ENCODE data around the gene CLEC3B.
"Not testable (repeated sequence)": the region's sequence is repeated elsewhere in the genome, so short reads cannot be mapped to it uniquely, and the experiment has no call there.

Gene CLEC3B

DNA sequence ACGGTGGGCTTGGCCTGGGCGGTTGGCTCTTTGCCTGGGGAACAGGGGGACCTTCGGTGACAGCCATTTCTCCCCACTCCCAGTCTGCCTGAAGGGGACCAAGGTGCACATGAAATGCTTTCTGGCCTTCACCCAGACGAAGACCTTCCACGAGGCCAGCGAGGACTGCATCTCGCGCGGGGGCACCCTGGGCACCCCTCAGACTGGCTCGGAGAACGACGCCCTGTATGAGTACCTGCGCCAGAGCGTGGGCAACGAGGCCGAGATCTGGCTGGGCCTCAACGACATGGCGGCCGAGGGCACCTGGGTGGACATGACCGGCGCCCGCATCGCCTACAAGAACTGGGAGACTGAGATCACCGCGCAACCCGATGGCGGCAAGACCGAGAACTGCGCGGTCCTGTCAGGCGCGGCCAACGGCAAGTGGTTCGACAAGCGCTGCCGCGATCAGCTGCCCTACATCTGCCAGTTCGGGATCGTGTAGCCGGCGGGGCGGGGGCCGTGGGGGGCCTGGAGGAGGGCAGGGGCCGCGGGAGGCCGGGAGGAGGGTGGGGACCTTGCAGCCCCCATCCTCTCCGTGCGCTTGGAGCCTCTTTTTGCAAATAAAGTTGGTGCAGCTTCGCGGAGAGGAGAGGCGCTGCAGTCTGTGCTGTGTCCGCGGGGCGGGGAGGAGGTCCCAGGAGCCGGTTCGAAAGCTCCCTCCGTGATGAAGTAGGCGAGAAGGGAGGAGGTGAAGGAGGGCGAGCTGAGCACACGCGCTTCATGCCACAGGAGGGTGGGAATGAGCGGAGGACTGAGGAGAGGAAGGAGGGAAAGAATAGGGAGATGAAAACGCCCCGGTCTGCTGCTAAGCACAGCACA is 9.6 kb downstream of the CLEC3B start:
- no peak for DNase-seq (ENCODE audit: low read depth, low spot score)

DNA sequence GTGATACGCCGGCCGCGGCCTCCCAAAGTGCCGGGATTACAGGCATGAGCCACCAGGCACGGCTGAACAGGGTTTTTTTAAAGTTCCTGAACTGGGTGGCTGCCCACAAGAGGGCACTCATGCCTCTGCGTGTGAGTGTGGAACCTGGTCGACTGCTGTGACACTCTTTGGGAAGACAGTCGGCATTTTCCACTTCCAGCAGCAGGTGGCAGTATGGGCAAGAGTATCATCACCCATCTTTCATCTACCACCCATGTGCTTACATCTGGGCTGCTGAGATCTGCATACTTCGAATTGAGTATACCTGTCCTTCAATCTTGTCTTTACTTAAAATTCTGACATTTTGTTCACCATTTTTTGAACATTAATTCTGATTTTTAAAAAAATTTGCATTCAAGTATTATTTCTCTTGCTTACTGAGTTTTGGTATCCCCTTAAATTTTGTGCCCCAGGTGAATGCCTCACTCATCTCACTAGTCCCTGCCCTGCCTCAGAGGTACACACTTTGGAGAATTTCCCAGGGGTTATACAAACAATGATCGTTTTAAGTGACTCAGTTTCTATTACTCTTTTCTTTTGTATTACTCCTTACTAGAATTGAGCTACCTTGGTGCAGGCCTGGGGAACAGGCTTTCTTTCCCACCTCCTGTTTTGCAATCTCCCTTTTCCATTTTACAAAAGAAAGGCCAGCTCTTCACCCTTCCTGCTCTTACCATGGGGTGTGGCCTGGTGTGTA is 11.8 kb downstream of the CLEC3B start:
- DNase-seq (ENCODE audit: low read depth, low spot score) = peak; percentile 85

DNA sequence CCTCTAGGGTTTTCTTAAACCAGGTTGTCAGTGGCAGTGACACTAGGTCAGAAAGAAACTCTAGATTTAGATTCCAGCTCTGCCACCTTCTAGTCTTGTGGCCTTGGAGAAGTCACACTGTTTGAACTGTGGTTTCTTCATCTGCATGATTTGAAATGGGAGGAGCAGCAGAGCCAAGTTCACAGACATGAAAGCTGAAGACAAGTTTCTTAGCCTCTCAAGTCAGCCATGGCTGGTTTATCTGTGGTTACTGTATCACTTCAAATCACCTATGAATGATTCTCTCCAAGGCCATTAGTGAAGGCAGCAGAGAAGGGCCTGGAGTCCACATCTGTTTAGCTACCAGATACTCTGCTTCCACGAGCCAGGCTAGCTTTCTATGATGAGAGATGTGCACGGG is 15.6 kb downstream of the CLEC3B start:
- DNase-seq (ENCODE audit: low read depth, low spot score) = no peak

DNA sequence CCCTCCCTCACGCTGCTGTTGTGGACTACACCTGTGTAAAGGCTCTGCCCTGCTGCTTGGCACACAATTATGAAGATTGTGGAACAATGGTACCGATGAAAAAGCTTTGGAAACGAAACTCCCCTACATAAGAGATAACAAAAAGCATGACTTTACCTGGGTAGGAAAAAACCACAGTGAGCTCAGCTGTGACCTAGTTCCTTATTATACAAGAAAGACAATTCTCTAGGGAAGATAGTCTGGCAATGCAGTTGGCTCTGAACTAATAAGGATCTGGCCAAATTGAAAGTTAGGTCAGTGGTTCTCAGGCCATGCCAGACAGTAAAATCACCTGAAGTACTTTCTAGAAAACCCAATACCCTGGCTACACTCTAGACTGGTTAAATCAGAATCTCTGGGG is 16.1 kb downstream of the CLEC3B start:
- no peak for DNase-seq (ENCODE audit: low read depth, low spot score)

DNA sequence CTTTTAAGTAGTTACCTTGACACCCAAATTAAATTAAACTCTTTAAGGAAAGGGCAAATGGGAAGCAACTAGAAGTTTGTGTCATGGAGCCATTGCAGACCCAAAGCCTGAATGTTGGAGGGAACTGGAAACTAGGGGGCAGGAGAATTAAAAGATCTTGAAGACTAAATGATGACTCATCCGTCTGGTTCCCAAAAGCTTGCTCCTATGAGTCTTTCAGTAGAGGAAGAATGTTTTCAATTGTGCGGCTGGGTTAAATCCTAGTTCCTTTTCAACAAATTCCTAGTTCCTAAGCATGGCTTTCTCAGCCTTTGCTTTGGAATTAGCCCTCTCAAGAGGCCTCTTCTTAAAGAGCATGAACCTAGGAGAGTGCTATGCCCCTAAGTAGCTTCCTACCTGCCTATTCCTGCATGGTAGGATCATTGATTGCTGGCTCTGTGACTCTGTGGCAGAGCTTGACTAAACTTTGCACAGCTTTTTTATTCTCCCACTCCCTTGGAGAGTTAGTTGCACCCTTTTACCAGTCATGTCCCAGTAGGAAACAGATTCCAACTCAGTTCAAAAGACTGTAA is 17.7 kb downstream of the CLEC3B start:
- no peak for DNase-seq (ENCODE audit: low read depth, low spot score)

DNA sequence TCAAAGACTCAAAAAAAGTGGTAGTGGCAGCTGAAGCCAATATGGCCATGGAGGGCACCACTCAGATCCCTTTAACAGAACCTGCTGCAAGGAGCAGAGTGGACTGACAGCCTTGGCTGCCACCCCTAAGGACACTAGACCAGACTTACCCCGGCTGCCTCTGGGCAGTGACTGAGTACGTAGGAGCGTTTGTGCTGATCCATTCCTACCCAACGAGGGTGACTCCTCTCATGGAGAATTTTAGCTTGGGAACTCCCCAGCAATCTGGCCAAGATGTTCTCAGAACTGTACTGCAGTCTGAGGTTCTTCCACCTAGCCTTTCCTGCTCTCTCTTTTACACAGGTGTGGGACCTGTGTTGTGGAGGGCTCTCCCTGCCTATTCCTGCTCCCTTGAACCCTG is 22.1 kb downstream of the CLEC3B start:
- DNase-seq (ENCODE audit: low read depth, low spot score) = no peak

DNA sequence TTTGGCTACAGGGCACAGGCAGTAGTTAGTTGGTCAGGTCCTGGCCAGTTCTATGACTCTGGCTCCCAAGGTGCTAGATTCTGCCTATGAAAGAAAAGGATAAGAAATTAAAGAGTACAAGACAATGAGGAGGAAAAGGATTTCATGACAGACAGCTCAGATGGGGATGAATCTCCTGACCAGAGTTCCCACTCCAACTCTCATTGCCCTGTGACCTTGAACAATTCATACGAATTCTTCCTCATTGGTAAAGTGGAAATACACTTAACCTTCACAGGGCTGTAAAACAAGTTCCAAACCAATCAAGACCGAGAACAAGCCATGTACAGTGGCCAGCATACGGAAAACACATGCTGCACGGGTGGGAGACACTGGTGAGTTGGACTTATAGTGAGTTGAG is 23.7 kb downstream of the CLEC3B start:
- DNase-seq (ENCODE audit: low read depth, low spot score) = no peak

DNA sequence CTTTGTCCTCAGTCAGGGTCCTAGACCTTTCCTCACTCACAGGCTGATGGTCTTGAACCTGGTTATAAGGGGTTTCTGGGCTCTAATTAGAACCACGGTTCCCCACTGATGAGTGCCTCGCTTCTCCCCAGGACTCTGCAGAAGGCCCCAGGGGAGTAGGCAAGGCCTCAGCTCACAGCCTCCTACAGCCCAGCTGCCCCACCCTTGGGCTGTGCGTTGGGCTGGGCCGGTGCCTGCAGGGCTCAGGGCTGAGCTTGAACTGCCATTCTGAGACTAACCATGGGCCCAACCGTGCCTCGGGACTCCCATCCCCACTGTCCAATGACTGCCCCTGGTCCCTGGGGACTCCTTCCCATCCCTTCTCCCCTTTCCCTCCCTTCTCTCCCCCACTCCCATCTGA is 25.6 kb downstream of the CLEC3B start:
- no peak for DNase-seq (ENCODE audit: low read depth, low spot score)

DNA sequence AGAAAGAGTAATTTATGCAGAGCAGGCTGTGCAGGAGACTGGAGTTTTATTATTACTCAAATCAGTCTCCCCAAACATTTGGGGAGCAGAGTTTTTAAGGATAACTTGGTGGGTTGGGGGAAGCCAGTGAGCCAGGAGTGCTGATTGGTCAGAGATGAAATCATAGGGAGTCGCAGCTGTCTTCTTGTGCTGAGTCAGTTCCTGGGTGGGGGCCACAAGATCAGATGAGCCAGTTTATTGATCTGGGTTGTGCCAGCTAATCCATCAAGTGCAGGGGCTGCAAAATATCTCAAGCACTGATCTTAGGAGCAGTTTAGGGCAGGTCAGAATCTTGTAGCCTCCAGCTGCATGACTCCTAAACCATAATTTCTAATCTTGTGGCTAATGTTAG is 27.7 kb downstream of the CLEC3B start:
- not testable (repeated sequence) for DNase-seq (ENCODE audit: low read depth, low spot score)

DNA sequence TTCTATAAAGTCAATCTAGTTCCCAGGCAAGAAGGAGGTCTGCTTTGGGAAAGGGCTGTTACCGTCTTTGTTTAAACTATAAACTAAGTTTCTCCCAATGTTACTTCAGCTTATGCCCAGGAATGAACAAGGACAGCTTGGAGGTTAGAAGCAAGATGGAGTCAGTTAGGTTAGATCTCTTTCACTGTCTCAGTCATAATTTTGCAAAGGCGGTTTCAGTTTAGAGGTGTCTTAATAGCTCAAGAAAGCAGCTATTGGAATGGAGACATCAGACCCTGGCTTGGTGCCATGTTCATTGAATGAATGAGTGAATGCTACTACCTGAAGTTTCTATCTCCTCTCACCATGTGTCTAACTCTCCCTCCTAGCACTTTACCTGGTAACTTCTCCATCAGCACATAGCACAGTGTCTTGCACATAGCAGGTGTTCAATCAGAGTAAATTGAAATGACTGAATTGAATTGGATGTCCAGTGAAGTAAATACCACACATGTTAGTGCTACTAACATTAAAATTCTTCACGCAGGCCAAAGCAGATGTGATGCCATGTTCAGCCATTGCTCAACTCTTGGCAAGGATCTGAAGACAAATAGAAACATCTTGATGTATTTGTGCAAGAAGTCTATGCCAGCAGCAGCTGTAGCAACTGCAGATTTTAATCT is 28.2 kb downstream of the CLEC3B start:
- DNase-seq (ENCODE audit: low read depth, low spot score) = no peak

DNA sequence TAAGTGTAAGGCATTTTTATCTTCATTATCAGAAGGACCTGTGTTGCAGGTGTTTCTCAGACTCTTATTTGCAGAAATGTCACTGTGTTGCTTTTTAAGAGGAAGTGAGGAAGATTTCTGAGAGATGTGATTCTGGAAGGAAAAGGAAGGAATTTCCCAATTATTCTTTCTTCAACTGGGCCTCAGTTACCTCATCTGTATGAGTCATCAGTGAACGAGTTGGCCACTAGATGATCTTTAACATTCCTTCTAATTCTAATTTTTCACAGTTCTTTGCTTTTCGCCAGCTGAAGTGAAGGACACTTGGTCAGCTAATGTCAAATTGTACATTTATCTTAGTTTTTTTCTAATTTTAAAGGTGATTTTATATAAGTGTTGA is 28.9 kb downstream of the CLEC3B start:
- no peak for DNase-seq (ENCODE audit: low read depth, low spot score)

DNA sequence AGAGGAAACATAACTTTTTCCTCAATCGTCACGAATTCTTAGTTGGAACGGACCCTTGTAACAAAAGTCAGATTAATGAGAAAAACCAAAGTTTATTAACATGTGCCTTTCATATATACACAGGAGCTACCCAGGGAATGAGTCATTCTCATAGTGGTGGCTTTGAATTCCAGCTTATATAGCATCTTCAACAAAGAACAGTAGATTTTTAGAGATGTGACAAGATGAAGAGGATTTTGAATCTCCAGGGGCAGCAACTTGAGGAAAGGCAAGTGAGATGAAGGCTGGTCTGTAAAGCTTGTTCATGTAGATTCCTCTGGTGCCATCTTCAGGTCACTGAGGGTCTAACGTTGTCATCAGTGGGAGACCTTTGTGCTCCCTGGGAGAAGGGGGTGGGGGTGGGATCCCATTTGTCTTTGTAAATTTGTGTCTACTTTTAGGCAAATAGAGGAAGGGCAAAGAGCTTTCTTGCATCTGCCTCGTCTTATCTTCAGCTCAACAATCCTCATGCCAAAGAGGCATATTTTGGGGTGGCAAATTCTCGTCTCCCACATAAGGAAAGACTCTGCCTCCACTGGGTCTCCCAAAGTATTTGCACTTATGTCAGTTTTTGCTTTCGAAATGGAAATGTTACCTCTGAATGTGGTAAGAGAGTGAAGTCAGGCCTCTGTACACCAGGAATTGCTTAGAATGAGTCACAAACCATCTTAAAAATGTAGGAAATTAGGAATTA is 29.5 kb downstream of the CLEC3B start:
- DNase-seq (ENCODE audit: low read depth, low spot score) = no peak

DNA sequence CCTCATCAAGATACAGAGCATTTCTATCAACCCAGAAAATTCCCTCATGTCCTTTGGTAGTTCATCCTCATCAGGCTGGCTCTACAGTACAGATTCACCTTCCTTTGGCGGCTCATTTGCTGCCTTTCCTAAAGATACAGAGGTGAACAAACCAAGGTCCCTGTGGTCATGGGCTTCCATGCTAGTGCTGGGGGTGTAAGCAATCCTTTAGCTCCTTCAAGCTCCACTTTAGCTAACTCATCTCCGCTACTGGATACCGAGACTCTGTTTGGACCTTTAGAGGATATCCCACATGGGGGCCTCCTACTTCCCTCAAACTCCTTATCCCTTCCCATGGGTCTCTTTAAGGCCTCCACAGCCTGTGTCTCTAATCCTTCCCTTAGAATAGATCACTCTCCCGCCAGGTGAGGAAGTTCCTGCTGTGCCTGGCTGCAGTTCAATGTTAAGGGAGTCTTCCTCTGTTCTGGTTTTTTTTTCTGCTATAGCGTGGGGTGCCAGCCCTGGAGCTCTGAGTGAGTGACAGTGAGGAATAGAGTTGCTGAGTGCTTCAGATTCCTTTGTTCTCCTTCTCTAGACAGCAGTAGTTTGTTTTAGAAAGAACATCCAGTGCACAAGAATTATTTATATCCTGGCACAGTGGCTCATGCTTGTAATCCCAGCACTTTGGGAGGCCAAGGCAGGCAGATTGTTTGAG is 30.7 kb downstream of the CLEC3B start:
- no peak for DNase-seq (ENCODE audit: low read depth, low spot score)

DNA sequence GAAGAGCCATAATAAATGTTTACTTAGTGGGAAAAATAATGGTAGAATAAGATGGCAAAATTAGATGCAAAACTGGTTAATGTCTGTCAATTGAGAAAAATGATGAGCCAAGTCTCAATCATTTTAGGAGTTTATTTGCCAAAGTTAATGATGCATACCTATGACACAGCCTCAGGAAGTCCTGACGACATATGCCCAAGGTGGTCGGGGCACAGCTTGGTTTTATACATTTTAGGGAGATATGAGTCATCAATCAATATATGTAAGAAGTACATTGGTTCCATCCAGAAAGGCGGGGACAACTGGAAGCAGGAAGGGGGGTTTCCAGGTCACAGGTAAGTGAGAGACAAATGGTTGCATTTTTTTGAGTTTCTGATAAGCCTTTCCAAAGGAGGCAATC is 31.5 kb downstream of the CLEC3B start:
- no peak for DNase-seq (ENCODE audit: low read depth, low spot score)

DNA sequence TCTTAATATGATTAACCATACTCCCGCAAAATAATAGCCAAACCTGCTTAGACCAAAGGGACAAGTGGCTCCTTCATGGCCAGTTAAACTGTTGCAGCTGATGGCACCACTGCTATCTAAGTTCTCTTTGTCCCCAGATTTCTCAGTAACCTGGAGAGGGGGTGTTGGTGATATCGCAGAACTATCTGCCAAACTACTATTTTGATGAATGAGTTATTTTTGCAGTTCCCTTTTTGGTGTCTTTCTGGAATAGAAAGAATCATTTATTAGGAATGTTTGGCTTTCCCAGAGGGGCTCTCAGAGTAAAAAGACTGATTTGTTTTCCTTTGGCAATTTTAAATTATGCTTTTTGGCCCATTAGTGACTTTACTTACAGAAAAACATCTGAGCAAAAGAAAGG is 33.0 kb downstream of the CLEC3B start:
- DNase-seq (ENCODE audit: low read depth, low spot score) = no peak

DNA sequence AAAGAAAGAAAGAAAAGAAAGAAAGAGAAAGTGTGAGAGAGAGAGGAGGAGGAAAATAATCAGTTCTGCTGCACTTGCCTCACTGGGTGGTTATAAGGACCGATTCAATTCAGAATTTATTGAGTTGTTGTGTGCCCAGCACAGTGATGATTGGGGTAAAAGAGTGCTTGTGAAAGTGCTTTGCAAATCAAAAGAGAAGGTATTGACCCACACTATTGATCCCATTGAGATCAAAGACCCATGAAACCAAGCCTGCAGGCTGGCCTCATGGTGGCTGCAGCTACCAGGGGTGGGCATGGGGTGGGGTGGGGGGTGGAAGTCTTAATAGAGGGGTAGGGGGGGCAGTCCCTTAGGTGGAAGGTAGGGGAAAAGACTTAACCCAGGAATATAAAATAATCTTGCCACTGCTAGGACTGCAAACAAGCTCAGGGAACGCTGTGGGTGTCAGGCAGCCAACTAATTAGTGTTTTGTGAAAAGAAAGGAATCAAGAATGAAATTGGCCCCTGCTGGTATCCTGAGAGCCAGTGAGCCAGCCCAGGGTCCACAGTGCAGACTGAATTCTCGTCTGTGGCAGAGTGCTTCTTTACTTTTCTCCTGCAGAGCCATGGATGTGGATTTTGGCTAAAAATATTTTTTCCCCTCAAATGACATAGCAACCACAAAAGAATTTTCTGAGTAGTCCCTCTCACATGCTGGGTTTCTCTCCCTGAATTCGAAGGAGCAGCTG is 34.2 kb downstream of the CLEC3B start:
- no peak for DNase-seq (ENCODE audit: low read depth, low spot score)

DNA sequence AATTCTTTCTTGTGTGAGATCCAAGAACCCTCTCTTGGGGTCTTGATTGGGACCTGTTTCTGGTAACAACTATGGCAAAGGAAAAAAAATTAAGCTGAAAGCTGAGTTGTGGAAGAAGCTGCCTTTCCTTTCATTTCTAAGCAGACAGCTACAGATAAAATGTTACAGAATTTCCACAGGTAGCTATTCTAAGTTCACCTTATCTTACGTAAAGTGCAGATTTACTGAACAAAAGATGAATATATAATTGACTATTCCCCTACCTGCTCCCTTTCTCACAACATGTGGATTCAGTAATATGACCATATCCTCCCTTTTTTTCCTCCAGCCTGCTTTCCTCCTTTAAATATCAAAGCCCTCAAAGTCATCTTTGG is 36.6 kb downstream of the CLEC3B start:
- no peak for DNase-seq (ENCODE audit: low read depth, low spot score)

DNA sequence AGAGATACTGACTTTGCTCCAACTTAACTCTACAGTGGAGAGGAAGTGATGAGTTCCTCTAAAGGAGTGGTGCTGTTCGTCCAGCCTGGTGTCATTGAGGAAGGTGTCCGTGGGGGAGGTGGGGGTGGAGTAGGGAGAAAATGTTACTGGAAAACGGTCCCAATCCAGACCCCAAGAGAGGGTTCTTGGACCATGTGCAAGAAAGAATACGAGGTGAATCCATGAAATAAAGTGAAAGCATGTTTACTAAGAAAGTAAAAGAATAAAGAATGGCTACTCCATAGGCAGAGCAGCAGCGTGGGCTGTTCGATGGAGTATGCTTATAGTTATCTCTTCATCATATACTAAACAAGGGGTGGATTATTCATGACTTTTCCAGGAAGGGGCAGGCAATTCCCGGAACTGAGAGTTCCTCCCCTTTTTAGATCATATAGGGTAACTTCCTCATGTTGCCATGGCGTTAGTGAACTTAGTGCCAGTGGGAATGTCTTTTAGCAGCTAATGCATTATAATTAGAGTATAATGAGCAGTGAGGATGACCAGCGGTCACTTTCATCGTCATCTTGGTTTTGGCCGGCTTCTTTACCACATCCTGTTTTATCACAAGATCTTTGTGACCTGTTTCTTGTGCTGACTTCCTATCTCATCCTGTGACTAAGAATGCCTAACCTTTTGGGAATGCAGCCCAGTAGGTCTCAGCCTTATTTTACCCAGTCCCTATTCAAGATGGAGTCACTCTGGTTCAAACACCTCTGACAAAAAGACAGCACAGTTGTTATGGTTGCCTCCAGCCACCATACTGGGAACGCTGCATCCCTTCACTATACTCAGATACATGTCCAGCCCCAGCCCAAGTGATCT is 38.6 kb downstream of the CLEC3B start:
- DNase-seq (ENCODE audit: low read depth, low spot score) = peak; percentile 49

DNA sequence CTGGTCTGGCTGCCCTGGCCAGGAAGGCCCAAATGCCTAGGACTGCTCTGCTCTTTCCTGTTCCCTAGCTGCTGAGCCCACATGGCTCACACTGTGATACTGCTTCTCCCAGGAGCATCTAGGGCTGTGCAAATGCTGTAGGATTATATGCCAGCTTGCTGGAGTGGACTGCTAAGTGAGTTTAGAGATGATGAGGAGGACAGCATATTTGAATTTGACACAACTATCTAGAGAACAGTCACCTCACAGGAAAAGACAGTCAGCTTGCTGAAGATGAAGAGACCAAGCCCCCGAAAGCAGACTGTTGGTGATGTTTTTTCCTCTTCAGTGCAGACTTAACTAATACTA is 39.2 kb downstream of the CLEC3B start:
- no peak for DNase-seq (ENCODE audit: low read depth, low spot score)
